Fibroblast of lung (primary cell): ENCODE results near the gene CNTN4. TPM values are rescaled to one million over a fixed set of nuclear protein-coding genes. Genes with fewer than 3 reads are reported as not detected.

Source experiments
- DNase-seq, 2 donors: peaks; one replicate each; pipeline versions ENCODE4 v3.0.0 to v3.0.0-alpha.2; 2010; ENCODE audit warnings: low read depth in 2 of 2
- H2AFZ ChIP-seq: 2 replicates; pipeline ENCODE4 v1.5.1; 2012; ENCODE audit warnings: low read length, control low read depth, inconsistent platforms
- H3K27ac ChIP-seq: 2 replicates; pipeline ENCODE4 v1.5.1; 2011; ENCODE audit warnings: low read length, control low read depth; ENCODE audit not compliant: insufficient read depth
- H3K27me3 ChIP-seq: 2 replicates; pipeline ENCODE4 v1.5.1; 2011; ENCODE audit warnings: mild to moderate bottlenecking, low read length; ENCODE audit not compliant: control insufficient read depth, insufficient read depth
- H3K36me3 ChIP-seq: 2 replicates; pipeline ENCODE4 v1.5.1; 2011; ENCODE audit warnings: low read length; ENCODE audit not compliant: control insufficient read depth, insufficient read depth
- H3K4me1 ChIP-seq: 2 replicates; pipeline ENCODE4 v1.5.1; 2011; ENCODE audit warnings: low read length; ENCODE audit not compliant: control insufficient read depth, insufficient read depth; ENCODE audit errors: extremely low read depth
- H3K4me2 ChIP-seq: 2 replicates; pipeline ENCODE4 v1.5.1; 2011; ENCODE audit warnings: low read length, control low read depth; ENCODE audit not compliant: insufficient read depth; ENCODE audit errors: extremely low read depth
- H3K4me3 ChIP-seq, 4 experiments: fragments of 200-600 bp in 1 of 4; sonication (generic) in 1 of 4; replicated peaks in 1 of 4; 2 replicates each; pipeline ENCODE4 v1.5.1; 2011 to 2016; ENCODE audit warnings: low read length in 4 of 4, low read depth in 3 of 4, mild to moderate bottlenecking in 3 of 4, control low read depth in 2 of 4, inconsistent platforms in 1 of 4, mixed read lengths in 1 of 4; ENCODE audit not compliant: insufficient read depth in 1 of 4; ENCODE audit errors: control extremely low read depth in 1 of 4
- H3K79me2 ChIP-seq: 2 replicates; pipeline ENCODE4 v1.5.1; 2012; ENCODE audit warnings: mild to moderate bottlenecking, low read length, inconsistent platforms; ENCODE audit not compliant: control insufficient read depth, insufficient read depth
- H3K9ac ChIP-seq: 2 replicates; pipeline ENCODE4 v1.5.1; 2011; ENCODE audit warnings: mild to moderate bottlenecking, low read length, control low read depth; ENCODE audit not compliant: insufficient read depth
- H3K9me3 ChIP-seq: 2 replicates; pipeline ENCODE4 v1.5.1; 2012; ENCODE audit warnings: low read depth, low read length; ENCODE audit not compliant: control insufficient read depth, insufficient read depth
- H4K20me1 ChIP-seq: 2 replicates; pipeline ENCODE4 v1.5.1; 2011; ENCODE audit warnings: low read length; ENCODE audit not compliant: control insufficient read depth, insufficient read depth; ENCODE audit errors: extremely low read depth
- EZH2 ChIP-seq: IDR thresholded peaks from 2 replicates; pipeline ENCODE4 v1.5.1; 2012; ENCODE audit warnings: low read length, control low read depth, mild to moderate bottlenecking; ENCODE audit errors: missing control alignments
- polyA minus RNA-seq: library from RNA; depleted of rRNA, polyadenylated mRNA; stranded (reverse); fragments of >200 nt; gene quantifications from 2 replicates; pipeline ENCODE4 v1.2.3, GENCODE V29; 2011; ENCODE audit warnings: low replicate concordance
- polyA plus RNA-seq, 2 donors: library from polyadenylated mRNA; depleted of rRNA in 1 of 2; stranded (reverse) in 1 of 2; unstranded in 1 of 2; fragments of >200 nt; gene quantifications; 2 replicates each; pipeline ENCODE4 v1.2.1, GENCODE V29; 2011 to 2012; ENCODE audit warnings: missing spikeins in 1 of 2
- total RNA-seq: library from RNA; depleted of rRNA; stranded (reverse); fragments of >200 nt; gene quantifications from 2 replicates; pipeline ENCODE4 v1.2.1, GENCODE V29; 2014
- TF ChIP-seq, protein P1 (sequence below), 2 donors: IDR thresholded peaks in 1 of 2; conservative IDR thresholded peaks in 1 of 2; 1 replicate in 1 of 2; 2 replicates in 1 of 2; pipeline ENCODE4 v1.5.1; 2011 to 2012; ENCODE audit warnings: low read length in 2 of 2, control low read depth in 1 of 2, inconsistent platforms in 1 of 2, low read depth in 1 of 2, mild to moderate bottlenecking in 1 of 2

CNTN4 gene
- total RNA-seq = 0.17 and 0.51 TPM in 2 replicates
- 0.69 TPM in 1 of 2 replicates, not detected in the other for polyA plus RNA-seq
- polyA plus RNA-seq (2012) = 0.33 TPM in 1 of 2 replicates, not detected in the other
- polyA minus RNA-seq = not detected in 2 replicates

- Histone ChIP-seq H3K27ac (no peak within 1 kb of the TSS), H3K4me3 (no peak within 1 kb of the TSS), H3K79me2 (no peaks in the 10 kb centered on the region), H3K9ac (no peak within 1 kb of the TSS), H3K4me1 (no peaks in the 10 kb centered on the region), H2AFZ (no peak within 1 kb of the TSS), H3K27me3 (peaks cover 7% of the 10 kb centered on the region), H3K4me2 (no peak within 1 kb of the TSS), H3K9me3 (no peaks in the 10 kb centered on the region), H3K36me3 (no peaks in the 10 kb centered on the region), H4K20me1 (no peaks in the 10 kb centered on the region)
- DNase-seq = no peak
- TF ChIP-seq, protein P1, sequence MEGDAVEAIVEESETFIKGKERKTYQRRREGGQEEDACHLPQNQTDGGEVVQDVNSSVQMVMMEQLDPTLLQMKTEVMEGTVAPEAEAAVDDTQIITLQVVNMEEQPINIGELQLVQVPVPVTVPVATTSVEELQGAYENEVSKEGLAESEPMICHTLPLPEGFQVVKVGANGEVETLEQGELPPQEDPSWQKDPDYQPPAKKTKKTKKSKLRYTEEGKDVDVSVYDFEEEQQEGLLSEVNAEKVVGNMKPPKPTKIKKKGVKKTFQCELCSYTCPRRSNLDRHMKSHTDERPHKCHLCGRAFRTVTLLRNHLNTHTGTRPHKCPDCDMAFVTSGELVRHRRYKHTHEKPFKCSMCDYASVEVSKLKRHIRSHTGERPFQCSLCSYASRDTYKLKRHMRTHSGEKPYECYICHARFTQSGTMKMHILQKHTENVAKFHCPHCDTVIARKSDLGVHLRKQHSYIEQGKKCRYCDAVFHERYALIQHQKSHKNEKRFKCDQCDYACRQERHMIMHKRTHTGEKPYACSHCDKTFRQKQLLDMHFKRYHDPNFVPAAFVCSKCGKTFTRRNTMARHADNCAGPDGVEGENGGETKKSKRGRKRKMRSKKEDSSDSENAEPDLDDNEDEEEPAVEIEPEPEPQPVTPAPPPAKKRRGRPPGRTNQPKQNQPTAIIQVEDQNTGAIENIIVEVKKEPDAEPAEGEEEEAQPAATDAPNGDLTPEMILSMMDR (conservative IDR thresholded peaks at IDR 0.05 in 1 of 2, IDR thresholded peaks at IDR 0.05 in 1 of 2; ENCODE audit: low read depth in 1 of 2, low read length in 2 of 2) = no peak
- no peak for TF ChIP-seq EZH2
Measured at GRCh38 chr3:2098398-2099027, at the start of gene CNTN4. TSS of gene CNTN4 (plus strand) at chr3:2098866.

- no peak for TF ChIP-seq EZH2
- TF ChIP-seq, protein P1 (conservative IDR thresholded peaks at IDR 0.05 in 1 of 2, IDR thresholded peaks at IDR 0.05 in 1 of 2; ENCODE audit: low read depth in 1 of 2, low read length in 2 of 2) = no peak
- H3K27ac ChIP-seq = no peak overlapping the region
- H3K36me3 ChIP-seq = no peaks in the 10 kb centered on the region
- no peaks in the 10 kb centered on the region for H4K20me1 ChIP-seq
- no peaks in the 10 kb centered on the region for H3K9me3 ChIP-seq
- H3K4me3 ChIP-seq = no peak overlapping the region
- no peaks in the 10 kb centered on the region for H3K4me1 ChIP-seq
- no peak overlapping the region for H3K9ac ChIP-seq
- H2AFZ ChIP-seq = no peak overlapping the region
- no peaks in the 10 kb centered on the region for H3K79me2 ChIP-seq
- no peak for DNase-seq
- H3K27me3 ChIP-seq = no peaks in the 10 kb centered on the region
- no peak overlapping the region for H3K4me2 ChIP-seq
Measured at GRCh38 chr3:2061360-2061759, 37.3 kb upstream of the CNTN4 start.

- H3K27me3 ChIP-seq = no peaks in the 10 kb centered on the region
- no peak overlapping the region for H3K4me2 ChIP-seq
- no peak for TF ChIP-seq EZH2
- TF ChIP-seq, protein P1 (conservative IDR thresholded peaks at IDR 0.05 in 1 of 2, IDR thresholded peaks at IDR 0.05 in 1 of 2; ENCODE audit: low read depth in 1 of 2, low read length in 2 of 2) = no peak
- H3K9ac ChIP-seq = no peak overlapping the region
- no peaks in the 10 kb centered on the region for H3K9me3 ChIP-seq
- no peaks in the 10 kb centered on the region for H3K79me2 ChIP-seq
- DNase-seq = no peak
- no peak overlapping the region for H3K27ac ChIP-seq
- no peaks in the 10 kb centered on the region for H3K4me1 ChIP-seq
- H3K36me3 ChIP-seq = no peaks in the 10 kb centered on the region
- H2AFZ ChIP-seq = no peak overlapping the region
- H3K4me3 ChIP-seq = no peak overlapping the region
- no peaks in the 10 kb centered on the region for H4K20me1 ChIP-seq
Measured at GRCh38 chr3:2071531-2071930, 27.1 kb upstream of the CNTN4 start.
